Calu3 (cell line): ENCODE data around the gene GLIS1. TPM values are rescaled to one million over a fixed set of nuclear protein-coding genes. Genes with fewer than 3 reads are reported as not detected.

Experiments used
- BruUV-seq: library from RNA; stranded (reverse); fragments of 400-500 nt; replicated peaks from 2 replicates; lab custom pipeline; 2021; lab: Mats Ljungman, UMichigan
- CTCF ChIA-PET: fragments of 300-600 bp; sonication (Branson Sonifier 250); formaldehyde crosslinking; loops from one replicate; lab custom pipeline; 2022; ENCODE audit warnings: antibody characterized with exemption; lab: Charles Lee
- DNase-seq: peaks from one replicate; pipeline ENCODE4 v3.0.0; 2022
- H3K27ac Mint-ChIP-seq: one replicate; pipeline ENCODE4 v1.8.0; 2022; ENCODE audit warnings: mixed read lengths; ENCODE audit not compliant: unreplicated experiment
- H3K27me3 Mint-ChIP-seq: one replicate; pipeline ENCODE4 v1.8.0; 2022; ENCODE audit warnings: mixed read lengths; ENCODE audit not compliant: unreplicated experiment
- H3K36me3 Mint-ChIP-seq: one replicate; pipeline ENCODE4 v1.8.0; 2022; ENCODE audit warnings: mild to moderate bottlenecking, moderate library complexity, mixed read lengths; ENCODE audit not compliant: insufficient read depth, unreplicated experiment
- H3K4me1 Mint-ChIP-seq: one replicate; pipeline ENCODE4 v1.8.0; 2022; ENCODE audit warnings: mild to moderate bottlenecking, low read depth, mixed read lengths; ENCODE audit not compliant: unreplicated experiment
- H3K4me3 Mint-ChIP-seq: one replicate; pipeline ENCODE4 v1.8.0; 2022; ENCODE audit warnings: mild to moderate bottlenecking, low read depth, moderate library complexity, mixed read lengths; ENCODE audit not compliant: unreplicated experiment
- H3K9me3 Mint-ChIP-seq: one replicate; pipeline ENCODE4 v1.8.0; 2022; ENCODE audit warnings: low read depth, mixed read lengths; ENCODE audit not compliant: unreplicated experiment
- CTCF ChIP-seq: fragments of 200-600 bp; IDR thresholded peaks from one replicate; pipeline ENCODE4 v1.8.0; 2022; ENCODE audit warnings: antibody characterized with exemption; ENCODE audit not compliant: unreplicated experiment
- intact Hi-C: fragments of 100-400 bp; cut with micrococcal nuclease; formaldehyde crosslinking; loops from one replicate; pipeline ENCODE4 v1.10.0; 2022; ENCODE audit not compliant: unreplicated experiment
- total RNA-seq: library from RNA; stranded (reverse); gene quantifications from 2 replicates; pipeline ENCODE4 v1.2.3, GENCODE V29; 2022

Gene GLIS1
- total RNA-seq, 1 experiment from 2014 or later = not detected

- DNase-seq = no peak
- H3K4me3 Mint-ChIP-seq = no peak overlapping the region
- H3K9me3 Mint-ChIP-seq = no peaks in the 10 kb centered on the region
- CTCF ChIA-PET = interaction anchor here (0.7 to 1.6 kb wide), 2 partner anchors 8 to 710 kb away, joined by 3 to 7 read pairs; no protein-coding TSS in a partner anchor
- H3K27ac Mint-ChIP-seq = no peak overlapping the region
- H3K36me3 Mint-ChIP-seq = no peaks in the 10 kb centered on the region
- intact Hi-C loops = no loop called here
- TF ChIP-seq CTCF = no peak
- H3K4me1 Mint-ChIP-seq = no peaks in the 10 kb centered on the region
- BruUV-seq = no TSS peak
- peaks cover 56% of the 10 kb centered on the region for H3K27me3 Mint-ChIP-seq
Measured at GRCh38 chr1:53465023-53465957, 273.7 kb downstream of the GLIS1 start.

GRCh38 chr1:53463961-53464899 lies 274.7 kb downstream of the GLIS1 start:
- intact Hi-C loops = no loop called here
- BruUV-seq = no TSS peak
- Mint-ChIP-seq H3K27me3 (peaks cover 61% of the 10 kb centered on the region), H3K36me3 (no peaks in the 10 kb centered on the region), H3K4me3 (no peak overlapping the region), H3K27ac (no peak overlapping the region), H3K4me1 (no peaks in the 10 kb centered on the region), H3K9me3 (no peaks in the 10 kb centered on the region)
- DNase-seq = no peak
- TF ChIP-seq CTCF = no peak
- CTCF ChIA-PET = interaction anchor here (1.6 kb wide), 1 partner anchor 9 kb away, joined by 7 read pairs; no protein-coding TSS in a partner anchor

GRCh38 chr1:53462769-53463501 lies 276.0 kb downstream of the GLIS1 start:
- no peaks in the 10 kb centered on the region for H3K4me1 Mint-ChIP-seq
- no TSS peak for BruUV-seq
- no peaks in the 10 kb centered on the region for H3K36me3 Mint-ChIP-seq
- H3K27ac Mint-ChIP-seq = no peak overlapping the region
- H3K4me3 Mint-ChIP-seq = no peak overlapping the region
- DNase-seq = no peak
- TF ChIP-seq CTCF = no peak
- CTCF ChIA-PET = no interaction called here
- H3K27me3 Mint-ChIP-seq = peaks cover 55% of the 10 kb centered on the region
- intact Hi-C loops = no loop called here
- no peaks in the 10 kb centered on the region for H3K9me3 Mint-ChIP-seq

GRCh38 chr1:53462193-53462592 lies 276.8 kb downstream of the GLIS1 start:
- no peak overlapping the region for H3K27ac Mint-ChIP-seq
- no peak overlapping the region for H3K4me3 Mint-ChIP-seq
- intact Hi-C loops = no loop called here
- H3K36me3 Mint-ChIP-seq = no peaks in the 10 kb centered on the region
- H3K9me3 Mint-ChIP-seq = no peaks in the 10 kb centered on the region
- no TSS peak for BruUV-seq
- CTCF ChIA-PET = no interaction called here
- DNase-seq = no peak
- TF ChIP-seq CTCF = no peak
- H3K27me3 Mint-ChIP-seq = peaks cover 47% of the 10 kb centered on the region
- no peaks in the 10 kb centered on the region for H3K4me1 Mint-ChIP-seq
